Erythroblast (primary cell): ENCODE measurements around the gene MAEA.

ENCODE experiments used
- GATA1 ChIP-seq: IDR thresholded peaks from 2 replicates; pipeline ENCODE4 v1.6.1; 2011; ENCODE audit warnings: low read depth, mild to moderate bottlenecking, control low read depth, low read length, moderate library complexity
- POLR2A ChIP-seq: IDR thresholded peaks from 2 replicates; pipeline ENCODE4 v1.6.1; 2011; ENCODE audit warnings: mild to moderate bottlenecking, low read length

DNA sequence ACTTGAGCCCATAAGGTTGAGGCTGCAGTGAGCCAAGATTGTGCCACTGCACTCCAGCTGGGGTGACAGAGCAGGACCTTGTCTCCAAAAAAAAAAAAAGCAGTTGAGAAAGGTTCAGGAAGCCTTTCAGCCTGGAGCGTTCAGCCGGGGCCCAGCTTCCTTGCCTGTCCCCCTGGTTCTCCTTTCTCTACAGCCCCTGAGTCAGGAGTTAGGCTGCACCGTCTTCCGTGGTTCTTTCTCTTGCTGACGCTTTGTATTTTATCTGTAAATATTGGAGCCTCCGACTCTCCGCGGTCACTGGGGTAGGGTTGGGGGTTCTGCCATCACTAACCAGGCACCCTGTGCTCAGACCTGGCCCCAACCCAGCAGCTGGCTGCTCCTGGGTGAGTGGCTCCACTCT is 43.6 kb downstream of the MAEA start:
- TF ChIP-seq POLR2A (no peak), GATA1 (no peak)
